Panc1 (cell line): ENCODE results near the gene SH2D2A.

Source experiments
- POLR2AphosphoS5 ChIP-seq: IDR thresholded peaks from 2 replicates; pipeline ENCODE4 v1.6.1; 2012; ENCODE audit warnings: mild to moderate bottlenecking, low read depth, low read length, moderate library complexity
- SIN3A ChIP-seq: IDR thresholded peaks from 2 replicates; pipeline ENCODE4 v1.6.1; 2012; ENCODE audit warnings: low read depth, mild to moderate bottlenecking, low read length, moderate library complexity, borderline replicate concordance; ENCODE audit not compliant: insufficient read depth
- TCF7L2 ChIP-seq: IDR thresholded peaks from 2 replicates; pipeline ENCODE4 v1.6.1; 2011; ENCODE audit warnings: mild to moderate bottlenecking, low read depth, low read length, inconsistent platforms
- TF ChIP-seq, protein P1 (sequence below): fragments of 450-650 bp; IDR thresholded peaks from 2 replicates; pipeline ENCODE4 v1.5.1; 2017; ENCODE audit warnings: mild to moderate bottlenecking
- TF ChIP-seq, protein P2 (sequence below), 2 experiments: IDR thresholded peaks; 2 replicates each; pipeline ENCODE4 v1.6.1; 2011 to 2012; ENCODE audit warnings: low read depth in 2 of 2, control low read depth in 1 of 2, low read length in 1 of 2, mild to moderate bottlenecking in 1 of 2, moderate library complexity in 1 of 2; ENCODE audit not compliant: insufficient read depth in 1 of 2

DNA sequence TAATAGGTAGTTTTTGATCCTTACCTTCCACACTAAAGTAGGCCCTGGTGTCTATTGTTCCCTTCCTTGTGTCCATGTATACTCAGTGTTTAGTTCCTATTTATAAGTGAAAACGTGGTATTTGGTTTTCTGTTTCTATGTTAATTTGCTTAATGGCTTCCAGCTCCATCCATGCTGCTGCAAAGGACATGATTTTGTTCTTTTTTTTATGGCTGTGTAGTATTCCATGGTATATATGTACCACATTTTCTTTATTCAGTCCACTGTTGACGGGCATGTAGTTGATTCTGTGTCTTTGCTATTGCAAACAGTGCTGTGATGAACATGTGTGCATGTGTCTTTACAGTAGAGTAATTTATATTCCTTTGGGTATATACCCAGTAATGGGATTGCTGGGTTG is 28.5 kb downstream of the SH2D2A start:
- TF ChIP-seq, protein P1, sequence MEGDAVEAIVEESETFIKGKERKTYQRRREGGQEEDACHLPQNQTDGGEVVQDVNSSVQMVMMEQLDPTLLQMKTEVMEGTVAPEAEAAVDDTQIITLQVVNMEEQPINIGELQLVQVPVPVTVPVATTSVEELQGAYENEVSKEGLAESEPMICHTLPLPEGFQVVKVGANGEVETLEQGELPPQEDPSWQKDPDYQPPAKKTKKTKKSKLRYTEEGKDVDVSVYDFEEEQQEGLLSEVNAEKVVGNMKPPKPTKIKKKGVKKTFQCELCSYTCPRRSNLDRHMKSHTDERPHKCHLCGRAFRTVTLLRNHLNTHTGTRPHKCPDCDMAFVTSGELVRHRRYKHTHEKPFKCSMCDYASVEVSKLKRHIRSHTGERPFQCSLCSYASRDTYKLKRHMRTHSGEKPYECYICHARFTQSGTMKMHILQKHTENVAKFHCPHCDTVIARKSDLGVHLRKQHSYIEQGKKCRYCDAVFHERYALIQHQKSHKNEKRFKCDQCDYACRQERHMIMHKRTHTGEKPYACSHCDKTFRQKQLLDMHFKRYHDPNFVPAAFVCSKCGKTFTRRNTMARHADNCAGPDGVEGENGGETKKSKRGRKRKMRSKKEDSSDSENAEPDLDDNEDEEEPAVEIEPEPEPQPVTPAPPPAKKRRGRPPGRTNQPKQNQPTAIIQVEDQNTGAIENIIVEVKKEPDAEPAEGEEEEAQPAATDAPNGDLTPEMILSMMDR = no peak
- no peak for TF ChIP-seq POLR2AphosphoS5
- TF ChIP-seq, protein P2, sequence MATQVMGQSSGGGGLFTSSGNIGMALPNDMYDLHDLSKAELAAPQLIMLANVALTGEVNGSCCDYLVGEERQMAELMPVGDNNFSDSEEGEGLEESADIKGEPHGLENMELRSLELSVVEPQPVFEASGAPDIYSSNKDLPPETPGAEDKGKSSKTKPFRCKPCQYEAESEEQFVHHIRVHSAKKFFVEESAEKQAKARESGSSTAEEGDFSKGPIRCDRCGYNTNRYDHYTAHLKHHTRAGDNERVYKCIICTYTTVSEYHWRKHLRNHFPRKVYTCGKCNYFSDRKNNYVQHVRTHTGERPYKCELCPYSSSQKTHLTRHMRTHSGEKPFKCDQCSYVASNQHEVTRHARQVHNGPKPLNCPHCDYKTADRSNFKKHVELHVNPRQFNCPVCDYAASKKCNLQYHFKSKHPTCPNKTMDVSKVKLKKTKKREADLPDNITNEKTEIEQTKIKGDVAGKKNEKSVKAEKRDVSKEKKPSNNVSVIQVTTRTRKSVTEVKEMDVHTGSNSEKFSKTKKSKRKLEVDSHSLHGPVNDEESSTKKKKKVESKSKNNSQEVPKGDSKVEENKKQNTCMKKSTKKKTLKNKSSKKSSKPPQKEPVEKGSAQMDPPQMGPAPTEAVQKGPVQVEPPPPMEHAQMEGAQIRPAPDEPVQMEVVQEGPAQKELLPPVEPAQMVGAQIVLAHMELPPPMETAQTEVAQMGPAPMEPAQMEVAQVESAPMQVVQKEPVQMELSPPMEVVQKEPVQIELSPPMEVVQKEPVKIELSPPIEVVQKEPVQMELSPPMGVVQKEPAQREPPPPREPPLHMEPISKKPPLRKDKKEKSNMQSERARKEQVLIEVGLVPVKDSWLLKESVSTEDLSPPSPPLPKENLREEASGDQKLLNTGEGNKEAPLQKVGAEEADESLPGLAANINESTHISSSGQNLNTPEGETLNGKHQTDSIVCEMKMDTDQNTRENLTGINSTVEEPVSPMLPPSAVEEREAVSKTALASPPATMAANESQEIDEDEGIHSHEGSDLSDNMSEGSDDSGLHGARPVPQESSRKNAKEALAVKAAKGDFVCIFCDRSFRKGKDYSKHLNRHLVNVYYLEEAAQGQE (IDR thresholded peaks at IDR 0.05; ENCODE audit: insufficient read depth in 1 of 2, low read depth in 2 of 2, low read length in 1 of 2) = no peak
- TF ChIP-seq SIN3A = no peak
- no peak for TF ChIP-seq TCF7L2
